Panc1 (cell line): ENCODE data around the gene CEND1.

ENCODE experiments used
- CTCF ChIP-seq: fragments of 450-650 bp; IDR thresholded peaks from 2 replicates; pipeline ENCODE4 v1.5.1; 2017; ENCODE audit warnings: mild to moderate bottlenecking
- POLR2AphosphoS5 ChIP-seq: IDR thresholded peaks from 2 replicates; pipeline ENCODE4 v1.6.1; 2012; ENCODE audit warnings: mild to moderate bottlenecking, low read depth, low read length, moderate library complexity
- REST ChIP-seq, 2 experiments: IDR thresholded peaks; 2 replicates each; pipeline ENCODE4 v1.6.1; 2011 to 2012; ENCODE audit warnings: low read depth in 2 of 2, control low read depth in 1 of 2, low read length in 1 of 2, mild to moderate bottlenecking in 1 of 2, moderate library complexity in 1 of 2; ENCODE audit not compliant: insufficient read depth in 1 of 2

- TF ChIP-seq CTCF (no peak; the same call in 1 of the 2 replicates), REST (IDR thresholded peaks at IDR 0.05; ENCODE audit: insufficient read depth in 1 of 2, low read depth in 2 of 2, low read length in 1 of 2) (no peak), POLR2AphosphoS5 (no peak; the same call in 1 of the 2 replicates)
Measured at GRCh38 chr11:778976-779954, 10.6 kb downstream of the CEND1 start.
